GM10266 (cell line): ENCODE measurements around the gene PLEKHG5.

Experiments used
- DNase-seq: peaks from one replicate; pipeline ENCODE4 v3.0.0; 2012; ENCODE audit errors: extremely low spot score
- TF ChIP-seq, protein P1 (sequence below): IDR thresholded peaks from 2 replicates; pipeline ENCODE4 v1.5.1; 2012; ENCODE audit warnings: mild to moderate bottlenecking, low read depth; ENCODE audit not compliant: control insufficient read depth, insufficient read depth; ENCODE audit errors: missing control alignments

PLEKHG5 gene

DNA sequence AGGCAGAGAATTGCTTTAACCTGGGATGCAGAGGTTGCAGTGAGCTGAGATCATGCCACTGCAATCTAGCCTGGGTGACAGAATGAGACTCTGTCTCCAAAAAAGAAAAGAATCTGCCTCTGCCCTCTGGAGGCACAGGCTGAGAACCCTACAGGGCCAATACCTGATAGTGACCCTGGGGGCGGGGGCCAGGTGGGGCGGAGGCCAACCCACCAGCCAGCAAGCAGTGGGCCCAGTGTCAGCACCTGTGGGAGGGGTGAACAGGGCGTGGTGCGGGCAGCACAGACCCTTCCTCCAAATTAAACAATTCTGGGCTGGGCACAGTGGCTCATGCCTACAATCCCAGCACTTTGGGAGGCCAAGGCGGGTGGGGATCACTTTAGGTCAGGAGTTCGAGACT is 19.0 kb upstream of the PLEKHG5 start:
- DNase-seq: no peak
- TF ChIP-seq, protein P1, sequence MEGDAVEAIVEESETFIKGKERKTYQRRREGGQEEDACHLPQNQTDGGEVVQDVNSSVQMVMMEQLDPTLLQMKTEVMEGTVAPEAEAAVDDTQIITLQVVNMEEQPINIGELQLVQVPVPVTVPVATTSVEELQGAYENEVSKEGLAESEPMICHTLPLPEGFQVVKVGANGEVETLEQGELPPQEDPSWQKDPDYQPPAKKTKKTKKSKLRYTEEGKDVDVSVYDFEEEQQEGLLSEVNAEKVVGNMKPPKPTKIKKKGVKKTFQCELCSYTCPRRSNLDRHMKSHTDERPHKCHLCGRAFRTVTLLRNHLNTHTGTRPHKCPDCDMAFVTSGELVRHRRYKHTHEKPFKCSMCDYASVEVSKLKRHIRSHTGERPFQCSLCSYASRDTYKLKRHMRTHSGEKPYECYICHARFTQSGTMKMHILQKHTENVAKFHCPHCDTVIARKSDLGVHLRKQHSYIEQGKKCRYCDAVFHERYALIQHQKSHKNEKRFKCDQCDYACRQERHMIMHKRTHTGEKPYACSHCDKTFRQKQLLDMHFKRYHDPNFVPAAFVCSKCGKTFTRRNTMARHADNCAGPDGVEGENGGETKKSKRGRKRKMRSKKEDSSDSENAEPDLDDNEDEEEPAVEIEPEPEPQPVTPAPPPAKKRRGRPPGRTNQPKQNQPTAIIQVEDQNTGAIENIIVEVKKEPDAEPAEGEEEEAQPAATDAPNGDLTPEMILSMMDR: no peak

DNA sequence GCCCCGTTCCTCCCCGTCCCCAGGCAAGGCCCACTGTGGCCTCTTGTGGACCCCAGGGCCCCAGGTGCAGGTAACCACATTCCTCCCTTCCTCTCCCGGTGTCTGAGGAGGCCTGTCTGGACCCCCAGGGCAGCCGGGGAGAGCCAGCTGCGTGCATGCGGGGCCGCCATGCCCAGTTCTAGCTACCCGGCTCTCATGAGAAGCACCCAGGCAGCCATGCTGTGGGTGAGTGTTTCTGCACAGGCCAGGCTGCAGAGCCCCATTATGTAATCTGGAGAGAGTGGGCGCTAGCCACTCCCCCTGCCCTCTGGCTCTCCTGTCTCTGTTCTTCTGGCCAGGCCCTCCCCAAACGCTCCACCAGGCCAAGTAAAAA is 18.4 kb upstream of the PLEKHG5 start:
- TF ChIP-seq, protein P1: no peak
- DNase-seq: no peak

DNA sequence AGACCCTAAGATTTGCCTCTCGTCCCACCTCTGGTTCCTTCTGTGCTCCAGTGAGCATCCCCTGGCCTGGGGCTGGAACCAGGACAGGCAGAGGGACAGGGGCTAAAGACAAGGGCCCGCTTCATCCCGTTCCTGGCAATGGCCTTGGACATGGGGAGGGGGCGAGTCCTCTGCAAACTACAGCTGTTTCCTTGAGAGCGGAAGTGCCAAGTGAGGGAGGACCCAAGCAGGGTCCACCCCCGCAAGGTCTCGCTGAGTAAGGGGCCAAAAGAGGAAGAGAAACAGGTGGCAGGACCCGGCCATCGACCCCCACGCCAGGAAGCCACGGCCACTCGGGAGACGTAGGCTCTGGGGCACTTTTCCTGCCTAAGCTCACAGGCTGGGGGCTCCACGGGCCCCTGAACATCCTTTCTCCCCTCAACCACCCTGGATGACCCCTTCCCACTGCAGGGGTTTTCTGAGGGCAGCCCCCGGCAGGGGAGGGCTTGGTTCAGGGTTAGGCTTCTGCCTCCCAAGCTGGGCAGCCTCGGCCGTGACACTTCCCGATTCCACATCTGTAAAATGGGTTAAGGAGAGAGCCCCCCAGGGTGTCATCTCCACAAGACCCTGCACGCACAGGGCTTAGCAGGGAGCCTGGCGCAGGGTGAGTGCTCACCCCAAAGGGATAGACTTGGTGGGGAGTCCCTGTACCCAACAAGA is 17.9 kb upstream of the PLEKHG5 start:
- TF ChIP-seq, protein P1: no peak
- DNase-seq: no peak

DNA sequence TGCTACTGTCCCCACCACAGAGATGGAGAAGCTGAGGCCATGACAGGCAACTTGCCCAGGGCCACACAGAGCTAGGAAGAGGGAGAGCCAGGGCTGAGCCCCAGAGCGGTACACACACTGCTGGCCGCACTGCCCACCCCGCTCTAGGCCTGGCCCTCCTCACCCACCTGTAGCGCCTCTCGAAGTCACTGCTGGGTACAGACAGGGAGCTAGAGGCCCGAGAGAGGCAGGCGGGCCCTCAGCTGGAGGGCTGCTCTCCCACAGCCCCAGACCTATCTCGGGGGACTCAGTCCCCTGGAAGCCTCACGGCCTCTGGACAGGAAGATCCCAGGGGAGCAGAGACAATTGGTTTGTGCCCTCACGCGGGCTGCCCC is 17.3 kb upstream of the PLEKHG5 start:
- TF ChIP-seq, protein P1: no peak
- no peak for DNase-seq

DNA sequence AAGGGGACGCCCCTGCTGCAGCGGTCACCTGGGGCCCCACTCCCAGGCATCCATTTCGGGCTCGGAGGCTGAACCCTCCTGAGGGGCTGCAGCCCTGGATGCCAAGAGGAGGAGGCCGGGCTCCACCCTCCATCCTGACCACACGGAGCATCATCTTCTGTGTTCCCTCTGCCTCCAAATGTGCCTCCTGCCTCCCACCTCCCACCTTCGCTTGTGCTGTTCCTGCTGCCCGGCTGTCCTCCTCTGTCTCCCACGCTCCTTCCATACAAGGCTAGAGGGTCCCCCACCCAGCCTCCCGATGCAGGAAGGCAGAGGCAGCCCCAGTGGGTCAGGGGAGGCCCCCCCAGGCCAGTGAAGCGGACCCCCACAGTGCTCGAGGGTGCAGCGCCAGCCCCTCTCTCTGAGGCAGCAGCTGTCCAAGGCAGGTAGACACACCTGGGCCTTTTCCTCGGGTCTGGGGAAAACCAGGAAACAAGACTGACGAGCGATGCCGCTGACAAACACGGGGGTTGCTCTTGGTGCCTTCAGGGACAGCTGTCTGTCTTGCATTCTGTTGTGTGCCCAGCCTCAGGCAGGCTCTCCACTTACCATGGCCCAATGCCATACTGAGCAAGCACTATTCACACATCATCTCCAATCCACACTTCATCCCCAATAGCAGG is 16.8 kb upstream of the PLEKHG5 start:
- DNase-seq: no peak
- TF ChIP-seq, protein P1: no peak

DNA sequence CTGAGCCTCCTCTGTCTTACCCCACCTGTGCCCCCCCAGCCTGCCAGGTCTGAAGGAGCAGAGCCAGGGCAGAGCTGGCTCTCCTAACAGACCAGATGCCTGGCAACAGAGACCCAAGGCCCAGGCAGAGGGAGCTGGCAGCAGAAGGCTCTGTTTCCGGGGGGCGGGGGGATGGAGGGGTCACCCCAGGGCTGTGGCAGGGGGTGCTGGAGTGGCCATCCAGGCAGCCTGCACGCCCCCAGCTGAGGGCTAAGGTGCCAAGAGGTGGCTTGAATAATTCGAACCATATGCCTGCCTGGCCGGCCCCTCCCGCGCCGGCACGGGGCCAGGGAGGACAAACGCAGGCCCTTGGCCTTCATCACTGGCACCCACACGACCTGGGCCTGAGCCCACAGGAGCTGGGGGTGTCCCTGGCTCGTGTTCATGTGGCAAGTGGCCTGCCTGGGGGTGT is 16.0 kb upstream of the PLEKHG5 start:
- DNase-seq: no peak

More for the DNA sequence above, 16.0 kb upstream of the PLEKHG5 start:
- TF ChIP-seq, protein P1: no peak
